Astrocyte (in vitro differentiated cells and primary cell): ENCODE data around the gene RRAGC. TPM values are rescaled to one million over a fixed set of nuclear protein-coding genes. Genes with fewer than 3 reads are reported as not detected.

Source experiments
- DNase-seq: peaks from one replicate; pipeline ENCODE4 v3.0.0-alpha.2; 2010; ENCODE audit warnings: low read depth
- FAIRE-seq: peaks from 2 replicates; lab custom pipeline; 2011; peaks lifted over from hg19 to GRCh38; lab: Jason Lieb, UNC
- H2AFZ ChIP-seq: 2 replicates; pipeline ENCODE4 v1.6.0; 2012; ENCODE audit warnings: low read depth, low read length, inconsistent platforms
- H3K27ac ChIP-seq: 2 replicates; pipeline ENCODE4 v1.5.1; 2011; ENCODE audit warnings: low read depth, low read length, inconsistent platforms
- H3K27me3 ChIP-seq: 2 replicates; pipeline ENCODE4 v1.6.0; 2011; ENCODE audit warnings: low read length, inconsistent platforms; ENCODE audit not compliant: insufficient read depth
- H3K36me3 ChIP-seq: 2 replicates; pipeline ENCODE4 v1.5.1; 2011; ENCODE audit warnings: low read length, inconsistent platforms; ENCODE audit not compliant: insufficient read depth
- H3K4me1 ChIP-seq: 2 replicates; pipeline ENCODE4 v1.5.1; 2011; ENCODE audit warnings: low read length, inconsistent platforms; ENCODE audit not compliant: insufficient read depth
- H3K4me2 ChIP-seq: 2 replicates; pipeline ENCODE4 v1.6.0; 2012; ENCODE audit warnings: low read length, inconsistent platforms
- H3K4me3 ChIP-seq: 2 replicates; pipeline ENCODE4 v1.5.1; 2011; ENCODE audit warnings: low read depth, mild to moderate bottlenecking, low read length, inconsistent platforms; ENCODE audit not compliant: insufficient read depth
- H3K79me2 ChIP-seq: 2 replicates; pipeline ENCODE4 v1.6.0; 2012; ENCODE audit warnings: mild to moderate bottlenecking, low read length, inconsistent platforms; ENCODE audit not compliant: insufficient read depth
- H3K9ac ChIP-seq: 2 replicates; pipeline ENCODE4 v1.6.0; 2012; ENCODE audit warnings: mild to moderate bottlenecking, low read length, inconsistent platforms
- H3K9me3 ChIP-seq: 2 replicates; pipeline ENCODE4 v1.5.1; 2012; ENCODE audit warnings: low read depth, mild to moderate bottlenecking, low read length, inconsistent platforms; ENCODE audit not compliant: insufficient read depth
- H4K20me1 ChIP-seq: 2 replicates; pipeline ENCODE4 v1.6.0; 2012; ENCODE audit warnings: low read length, inconsistent platforms; ENCODE audit not compliant: insufficient read depth
- H3K27ac Mint-ChIP-seq: one replicate; pipeline ENCODE4 v1.8.0; 2021; ENCODE audit warnings: mild to moderate bottlenecking, mixed read lengths; ENCODE audit not compliant: unreplicated experiment
- H3K27me3 Mint-ChIP-seq: one replicate; pipeline ENCODE4 v1.8.0; 2021; ENCODE audit warnings: low read depth, mixed read lengths; ENCODE audit not compliant: unreplicated experiment
- H3K36me3 Mint-ChIP-seq: one replicate; pipeline ENCODE4 v1.8.0; 2021; ENCODE audit warnings: low read depth, mixed read lengths; ENCODE audit not compliant: unreplicated experiment
- H3K4me1 Mint-ChIP-seq: one replicate; pipeline ENCODE4 v1.8.0; 2021; ENCODE audit warnings: low read depth, mixed read lengths; ENCODE audit not compliant: unreplicated experiment
- H3K4me3 Mint-ChIP-seq: one replicate; pipeline ENCODE4 v1.8.0; 2021; ENCODE audit warnings: mild to moderate bottlenecking, moderate library complexity, mixed read lengths; ENCODE audit not compliant: unreplicated experiment
- H3K9me3 Mint-ChIP-seq: one replicate; pipeline ENCODE4 v1.8.0; 2021; ENCODE audit warnings: mild to moderate bottlenecking, mixed read lengths; ENCODE audit not compliant: unreplicated experiment
- EZH2 ChIP-seq: IDR thresholded peaks from 2 replicates; pipeline ENCODE4 v1.6.1; 2012; ENCODE audit warnings: mild to moderate bottlenecking, low read length, inconsistent platforms; ENCODE audit not compliant: insufficient read depth
- total RNA-seq: library from RNA; stranded (reverse); gene quantifications from 2 replicates; pipeline ENCODE4 v1.2.1, GENCODE V29; 2021
- TF ChIP-seq, protein P1 (sequence below): IDR thresholded peaks from 2 replicates; pipeline ENCODE4 v1.5.1; 2011; ENCODE audit warnings: low read depth, mild to moderate bottlenecking, inconsistent platforms, low read length, moderate library complexity; ENCODE audit not compliant: insufficient read depth

Gene RRAGC
- total RNA-seq, 1 donor from 2014 or later = 37.3 TPM

- H3K9ac ChIP-seq = no peak overlapping the region
- H3K27ac ChIP-seq = no peak overlapping the region
- H2AFZ ChIP-seq = no peak overlapping the region
- no peaks in the 10 kb centered on the region for H3K9me3 ChIP-seq
- H3K79me2 ChIP-seq = peaks cover 28% of the 10 kb centered on the region
- Mint-ChIP-seq H3K4me3 (no peak overlapping the region), H3K9me3 (no peaks in the 10 kb centered on the region), H3K27ac (no peak overlapping the region), H3K36me3 (peaks cover 2% of the 10 kb centered on the region), H3K27me3 (no peaks in the 10 kb centered on the region), H3K4me1 (peaks cover 6% of the 10 kb centered on the region)
- H3K4me2 ChIP-seq = no peak overlapping the region
- peaks cover 11% of the 10 kb centered on the region for H3K4me1 ChIP-seq
- TF ChIP-seq, protein P1, sequence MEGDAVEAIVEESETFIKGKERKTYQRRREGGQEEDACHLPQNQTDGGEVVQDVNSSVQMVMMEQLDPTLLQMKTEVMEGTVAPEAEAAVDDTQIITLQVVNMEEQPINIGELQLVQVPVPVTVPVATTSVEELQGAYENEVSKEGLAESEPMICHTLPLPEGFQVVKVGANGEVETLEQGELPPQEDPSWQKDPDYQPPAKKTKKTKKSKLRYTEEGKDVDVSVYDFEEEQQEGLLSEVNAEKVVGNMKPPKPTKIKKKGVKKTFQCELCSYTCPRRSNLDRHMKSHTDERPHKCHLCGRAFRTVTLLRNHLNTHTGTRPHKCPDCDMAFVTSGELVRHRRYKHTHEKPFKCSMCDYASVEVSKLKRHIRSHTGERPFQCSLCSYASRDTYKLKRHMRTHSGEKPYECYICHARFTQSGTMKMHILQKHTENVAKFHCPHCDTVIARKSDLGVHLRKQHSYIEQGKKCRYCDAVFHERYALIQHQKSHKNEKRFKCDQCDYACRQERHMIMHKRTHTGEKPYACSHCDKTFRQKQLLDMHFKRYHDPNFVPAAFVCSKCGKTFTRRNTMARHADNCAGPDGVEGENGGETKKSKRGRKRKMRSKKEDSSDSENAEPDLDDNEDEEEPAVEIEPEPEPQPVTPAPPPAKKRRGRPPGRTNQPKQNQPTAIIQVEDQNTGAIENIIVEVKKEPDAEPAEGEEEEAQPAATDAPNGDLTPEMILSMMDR = no peak
- TF ChIP-seq EZH2 = no peak
- DNase-seq (no peak), FAIRE-seq (no peak)
- no peak overlapping the region for H3K4me3 ChIP-seq
- H3K27me3 ChIP-seq = no peaks in the 10 kb centered on the region
- peaks cover 8% of the 10 kb centered on the region for H4K20me1 ChIP-seq
- H3K36me3 ChIP-seq = no peaks in the 10 kb centered on the region
Observed at GRCh38 chr1:38875811-38876210, 16.2 kb upstream of the RRAGC start.

GRCh38 chr1:38873027-38873969, 13.7 kb upstream of the RRAGC start, which contains the start of gene MYCBP:
Gene MYCBP (minus strand): TSS chr1:38873348. CDS start chr1:38873305, 43 bp downstream.
- Mint-ChIP-seq H3K4me1 (peaks cover 6% of the 10 kb centered on the region), H3K27ac (peak within 1 kb of the TSS; percentile 89), H3K9me3 (no peaks in the 10 kb centered on the region), H3K27me3 (no peaks in the 10 kb centered on the region), H3K4me3 (peak within 1 kb of the TSS; percentile 94), H3K36me3 (peaks cover 2% of the 10 kb centered on the region)
- H3K4me1 ChIP-seq = peaks cover 11% of the 10 kb centered on the region
- H3K9ac ChIP-seq = peak within 1 kb of the TSS; percentile 84
- peaks cover 36% of the 10 kb centered on the region for H3K79me2 ChIP-seq
- H3K27ac ChIP-seq = peak within 1 kb of the TSS; percentile 55
- H2AFZ ChIP-seq = peak within 1 kb of the TSS; percentile 92
- H4K20me1 ChIP-seq = peaks cover 11% of the 10 kb centered on the region
- H3K36me3 ChIP-seq = no peaks in the 10 kb centered on the region
- H3K9me3 ChIP-seq = no peaks in the 10 kb centered on the region
- H3K4me3 ChIP-seq = peak within 1 kb of the TSS; percentile 94
- peak within 1 kb of the TSS; percentile 95 for H3K4me2 ChIP-seq
- no peaks in the 10 kb centered on the region for H3K27me3 ChIP-seq
- peak; percentile 85 for DNase-seq
- TF ChIP-seq EZH2 = no peak
- TF ChIP-seq, protein P1 = no peak
- peak; percentile 62 for FAIRE-seq
